Stimulated activated CD8-positive, alpha-beta memory T cell treated with anti-CD3 and anti-CD28 coated beads, Interleukin-7, amount 100 ng/mL, for 24 hours (primary cell): ENCODE measurements around the gene RLF.
"Not testable (repeated sequence)": the region's sequence is repeated elsewhere in the genome, so short reads cannot be mapped to it uniquely, and the experiment has no call there.

Experiments
- DNase-seq: peaks from one replicate; pipeline ENCODE4 v3.0.0-alpha.2; 2020; ENCODE audit warnings: low read depth

Gene RLF

GRCh38 chr1:40162753-40163441, 1.7 kb downstream of the RLF start:
- DNase-seq, result no peak

- no peak for DNase-seq
These were observed 6.1 kb downstream of the RLF start for GRCh38 chr1:40167317-40167716.

GRCh38 chr1:40171036-40171435, 9.8 kb downstream of the RLF start:
- no peak for DNase-seq

GRCh38 chr1:40174788-40175187, 13.6 kb downstream of the RLF start:
- DNase-seq, result no peak

- not testable (repeated sequence) for DNase-seq
These were observed 15.8 kb downstream of the RLF start for GRCh38 chr1:40176989-40177388.

GRCh38 chr1:40178200-40178599, 17.0 kb downstream of the RLF start:
- DNase-seq, result no peak

GRCh38 chr1:40179496-40180089, 18.4 kb downstream of the RLF start:
- DNase-seq, result no peak

GRCh38 chr1:40183055-40183710, 22.0 kb downstream of the RLF start:
- no peak for DNase-seq

GRCh38 chr1:40184193-40184592, 23.0 kb downstream of the RLF start:
- DNase-seq, result no peak

GRCh38 chr1:40185951-40186864, 25.0 kb downstream of the RLF start:
- peak; percentile 4 for DNase-seq

GRCh38 chr1:40187399-40187798, 26.2 kb downstream of the RLF start:
- no peak for DNase-seq

- not testable (repeated sequence) for DNase-seq
These were observed 33.5 kb downstream of the RLF start for GRCh38 chr1:40194639-40195038.

GRCh38 chr1:40197656-40198055, 36.5 kb downstream of the RLF start:
- DNase-seq, result no peak

- DNase-seq, result no peak
These were observed 37.9 kb downstream of the RLF start for GRCh38 chr1:40199126-40199525.

GRCh38 chr1:40204856-40205255, 43.7 kb downstream of the RLF start:
- DNase-seq, result no peak

GRCh38 chr1:40210511-40211204, 49.5 kb downstream of the RLF start:
- DNase-seq, result no peak

GRCh38 chr1:40218333-40218732, 57.1 kb downstream of the RLF start:
- no peak for DNase-seq

GRCh38 chr1:40221471-40221905, 60.3 kb downstream of the RLF start:
- not testable (repeated sequence) for DNase-seq

GRCh38 chr1:40221977-40222772, 61.0 kb downstream of the RLF start:
- DNase-seq, result no peak

- no peak for DNase-seq
These were observed 62.9 kb downstream of the RLF start for GRCh38 chr1:40224040-40224439.

- no peak for DNase-seq
These were observed 65.0 kb downstream of the RLF start for GRCh38 chr1:40226192-40226591.
